WTC11 (cell line): ENCODE results near the gene NXN. TPM values are rescaled to one million over a fixed set of nuclear protein-coding genes. Genes with fewer than 3 reads are reported as not detected.

ENCODE experiments used
- FOXK1 ChIP-seq: sonication (generic); formaldehyde crosslinking; IDR thresholded peaks from 2 replicates; pipeline ENCODE4 v1.8.0; 2022; ENCODE audit warnings: mild to moderate bottlenecking, moderate library complexity, missing genetic modification reagents
- IRF2 ChIP-seq: sonication (generic); formaldehyde crosslinking; IDR thresholded peaks from 2 replicates; pipeline ENCODE4 v1.8.0; 2022; ENCODE audit warnings: low read depth, missing genetic modification reagents, borderline replicate concordance
- KAT7 ChIP-seq: sonication (generic); formaldehyde crosslinking; IDR thresholded peaks from 2 replicates; pipeline ENCODE4 v1.8.1; 2023; ENCODE audit warnings: missing genetic modification reagents, mild to moderate bottlenecking, borderline replicate concordance
- ZBTB21 ChIP-seq: sonication (generic); formaldehyde crosslinking; IDR thresholded peaks from 2 replicates; pipeline ENCODE4 v1.8.1; 2023; ENCODE audit warnings: mild to moderate bottlenecking, missing genetic modification reagents, borderline replicate concordance
- ZNF232 ChIP-seq: sonication (generic); formaldehyde crosslinking; IDR thresholded peaks from 2 replicates; pipeline ENCODE4 v1.8.0; 2022; ENCODE audit warnings: mild to moderate bottlenecking, missing genetic modification reagents
- total RNA-seq: library from RNA; stranded (reverse); gene quantifications from 3 replicates; pipeline ENCODE4 v1.2.3, GENCODE V29; 2021
- TF ChIP-seq, protein P1 (sequence below): sonication (generic); formaldehyde crosslinking; IDR thresholded peaks from 2 replicates; pipeline ENCODE4 v1.8.0; 2023; ENCODE audit warnings: missing genetic modification reagents, mild to moderate bottlenecking, borderline replicate concordance
- TF ChIP-seq, protein P2 (sequence below): fragments of 250-450 bp; sonication (Bioruptor Pico); IDR thresholded peaks from 2 replicates; pipeline ENCODE4 v1.9.0; 2021; ENCODE audit warnings: moderate library complexity, mild to moderate bottlenecking, inconsistent platforms, borderline replicate concordance
- TF ChIP-seq, protein P3 (sequence below): sonication (generic); formaldehyde crosslinking; IDR thresholded peaks from 2 replicates; pipeline ENCODE4 v1.8.1; 2022; ENCODE audit warnings: low read depth, missing genetic modification reagents, borderline replicate concordance
- TF ChIP-seq, protein P4 (sequence below): sonication (generic); formaldehyde crosslinking; conservative IDR thresholded peaks from 2 replicates; pipeline ENCODE4 v1.8.1; 2022; ENCODE audit warnings: mild to moderate bottlenecking, missing genetic modification reagents
- TF ChIP-seq, protein P5 (sequence below): sonication (generic); formaldehyde crosslinking; conservative IDR thresholded peaks from 2 replicates; pipeline ENCODE4 v1.8.1; 2023; ENCODE audit warnings: mild to moderate bottlenecking, low read depth, missing genetic modification reagents, moderate library complexity
- TF ChIP-seq, protein P6 (sequence below): sonication (generic); formaldehyde crosslinking; IDR thresholded peaks from 2 replicates; pipeline ENCODE4 v1.8.0; 2023; ENCODE audit warnings: missing genetic modification reagents
- TF ChIP-seq, protein P7 (sequence below): fragments of 250-450 bp; sonication (Bioruptor Pico); conservative IDR thresholded peaks from 2 replicates; pipeline ENCODE4 v1.9.0; 2021; ENCODE audit warnings: mild to moderate bottlenecking
- TF ChIP-seq, protein P8 (sequence below): fragments of 250-450 bp; sonication (Bioruptor Pico); IDR thresholded peaks from 2 replicates; pipeline ENCODE4 v1.9.0; 2021; ENCODE audit warnings: mild to moderate bottlenecking

The NXN gene
- total RNA-seq, 1 experiment from 2014 or later, result 96.8 TPM

DNA sequence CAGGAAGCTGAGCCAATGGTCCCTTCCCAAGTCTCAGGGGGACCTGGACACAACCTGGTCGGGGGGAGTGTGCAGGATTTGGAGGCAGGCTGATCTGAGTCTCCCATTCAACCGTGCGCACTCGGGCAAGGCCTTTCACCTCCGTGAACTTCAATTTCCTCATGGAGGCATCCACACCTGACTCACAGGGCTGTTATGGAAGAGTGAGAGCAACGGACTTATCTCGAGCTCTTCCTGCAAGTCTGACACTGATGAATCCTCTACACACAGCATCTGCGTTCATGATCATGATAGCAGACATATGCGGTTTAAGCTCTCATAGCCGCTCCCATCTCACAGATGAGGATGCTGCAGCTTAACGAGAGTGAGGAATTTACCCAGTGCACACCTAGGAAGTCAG, 39.0 kb upstream of the NXN start (continued):
- TF ChIP-seq, protein P1, sequence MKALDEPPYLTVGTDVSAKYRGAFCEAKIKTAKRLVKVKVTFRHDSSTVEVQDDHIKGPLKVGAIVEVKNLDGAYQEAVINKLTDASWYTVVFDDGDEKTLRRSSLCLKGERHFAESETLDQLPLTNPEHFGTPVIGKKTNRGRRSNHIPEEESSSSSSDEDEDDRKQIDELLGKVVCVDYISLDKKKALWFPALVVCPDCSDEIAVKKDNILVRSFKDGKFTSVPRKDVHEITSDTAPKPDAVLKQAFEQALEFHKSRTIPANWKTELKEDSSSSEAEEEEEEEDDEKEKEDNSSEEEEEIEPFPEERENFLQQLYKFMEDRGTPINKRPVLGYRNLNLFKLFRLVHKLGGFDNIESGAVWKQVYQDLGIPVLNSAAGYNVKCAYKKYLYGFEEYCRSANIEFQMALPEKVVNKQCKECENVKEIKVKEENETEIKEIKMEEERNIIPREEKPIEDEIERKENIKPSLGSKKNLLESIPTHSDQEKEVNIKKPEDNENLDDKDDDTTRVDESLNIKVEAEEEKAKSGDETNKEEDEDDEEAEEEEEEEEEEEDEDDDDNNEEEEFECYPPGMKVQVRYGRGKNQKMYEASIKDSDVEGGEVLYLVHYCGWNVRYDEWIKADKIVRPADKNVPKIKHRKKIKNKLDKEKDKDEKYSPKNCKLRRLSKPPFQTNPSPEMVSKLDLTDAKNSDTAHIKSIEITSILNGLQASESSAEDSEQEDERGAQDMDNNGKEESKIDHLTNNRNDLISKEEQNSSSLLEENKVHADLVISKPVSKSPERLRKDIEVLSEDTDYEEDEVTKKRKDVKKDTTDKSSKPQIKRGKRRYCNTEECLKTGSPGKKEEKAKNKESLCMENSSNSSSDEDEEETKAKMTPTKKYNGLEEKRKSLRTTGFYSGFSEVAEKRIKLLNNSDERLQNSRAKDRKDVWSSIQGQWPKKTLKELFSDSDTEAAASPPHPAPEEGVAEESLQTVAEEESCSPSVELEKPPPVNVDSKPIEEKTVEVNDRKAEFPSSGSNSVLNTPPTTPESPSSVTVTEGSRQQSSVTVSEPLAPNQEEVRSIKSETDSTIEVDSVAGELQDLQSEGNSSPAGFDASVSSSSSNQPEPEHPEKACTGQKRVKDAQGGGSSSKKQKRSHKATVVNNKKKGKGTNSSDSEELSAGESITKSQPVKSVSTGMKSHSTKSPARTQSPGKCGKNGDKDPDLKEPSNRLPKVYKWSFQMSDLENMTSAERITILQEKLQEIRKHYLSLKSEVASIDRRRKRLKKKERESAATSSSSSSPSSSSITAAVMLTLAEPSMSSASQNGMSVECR (CRISPR knock-in tag), result no peak
- TF ChIP-seq, protein P2, sequence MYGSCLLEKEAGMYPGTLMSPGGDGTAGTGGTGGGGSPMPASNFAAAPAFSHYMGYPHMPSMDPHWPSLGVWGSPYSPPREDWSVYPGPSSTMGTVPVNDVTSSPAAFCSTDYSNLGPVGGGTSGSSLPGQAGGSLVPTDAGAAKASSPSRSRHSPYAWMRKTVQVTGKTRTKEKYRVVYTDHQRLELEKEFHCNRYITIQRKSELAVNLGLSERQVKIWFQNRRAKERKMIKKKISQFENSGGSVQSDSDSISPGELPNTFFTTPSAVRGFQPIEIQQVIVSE, result no peak
- TF ChIP-seq, protein P3, sequence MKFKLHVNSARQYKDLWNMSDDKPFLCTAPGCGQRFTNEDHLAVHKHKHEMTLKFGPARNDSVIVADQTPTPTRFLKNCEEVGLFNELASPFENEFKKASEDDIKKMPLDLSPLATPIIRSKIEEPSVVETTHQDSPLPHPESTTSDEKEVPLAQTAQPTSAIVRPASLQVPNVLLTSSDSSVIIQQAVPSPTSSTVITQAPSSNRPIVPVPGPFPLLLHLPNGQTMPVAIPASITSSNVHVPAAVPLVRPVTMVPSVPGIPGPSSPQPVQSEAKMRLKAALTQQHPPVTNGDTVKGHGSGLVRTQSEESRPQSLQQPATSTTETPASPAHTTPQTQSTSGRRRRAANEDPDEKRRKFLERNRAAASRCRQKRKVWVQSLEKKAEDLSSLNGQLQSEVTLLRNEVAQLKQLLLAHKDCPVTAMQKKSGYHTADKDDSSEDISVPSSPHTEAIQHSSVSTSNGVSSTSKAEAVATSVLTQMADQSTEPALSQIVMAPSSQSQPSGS, result no peak
- TF ChIP-seq, protein P4, sequence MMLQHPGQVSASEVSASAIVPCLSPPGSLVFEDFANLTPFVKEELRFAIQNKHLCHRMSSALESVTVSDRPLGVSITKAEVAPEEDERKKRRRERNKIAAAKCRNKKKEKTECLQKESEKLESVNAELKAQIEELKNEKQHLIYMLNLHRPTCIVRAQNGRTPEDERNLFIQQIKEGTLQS (CRISPR knock-in tag), result no peak
- TF ChIP-seq KAT7 (no peak), ZBTB21 (CRISPR knock-in tag) (no peak), ZNF232 (no peak), FOXK1 (no peak), IRF2 (CRISPR knock-in tag) (no peak)
- TF ChIP-seq, protein P5, sequence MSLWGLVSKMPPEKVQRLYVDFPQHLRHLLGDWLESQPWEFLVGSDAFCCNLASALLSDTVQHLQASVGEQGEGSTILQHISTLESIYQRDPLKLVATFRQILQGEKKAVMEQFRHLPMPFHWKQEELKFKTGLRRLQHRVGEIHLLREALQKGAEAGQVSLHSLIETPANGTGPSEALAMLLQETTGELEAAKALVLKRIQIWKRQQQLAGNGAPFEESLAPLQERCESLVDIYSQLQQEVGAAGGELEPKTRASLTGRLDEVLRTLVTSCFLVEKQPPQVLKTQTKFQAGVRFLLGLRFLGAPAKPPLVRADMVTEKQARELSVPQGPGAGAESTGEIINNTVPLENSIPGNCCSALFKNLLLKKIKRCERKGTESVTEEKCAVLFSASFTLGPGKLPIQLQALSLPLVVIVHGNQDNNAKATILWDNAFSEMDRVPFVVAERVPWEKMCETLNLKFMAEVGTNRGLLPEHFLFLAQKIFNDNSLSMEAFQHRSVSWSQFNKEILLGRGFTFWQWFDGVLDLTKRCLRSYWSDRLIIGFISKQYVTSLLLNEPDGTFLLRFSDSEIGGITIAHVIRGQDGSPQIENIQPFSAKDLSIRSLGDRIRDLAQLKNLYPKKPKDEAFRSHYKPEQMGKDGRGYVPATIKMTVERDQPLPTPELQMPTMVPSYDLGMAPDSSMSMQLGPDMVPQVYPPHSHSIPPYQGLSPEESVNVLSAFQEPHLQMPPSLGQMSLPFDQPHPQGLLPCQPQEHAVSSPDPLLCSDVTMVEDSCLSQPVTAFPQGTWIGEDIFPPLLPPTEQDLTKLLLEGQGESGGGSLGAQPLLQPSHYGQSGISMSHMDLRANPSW (CRISPR knock-in tag), result no peak
- TF ChIP-seq, protein P6, sequence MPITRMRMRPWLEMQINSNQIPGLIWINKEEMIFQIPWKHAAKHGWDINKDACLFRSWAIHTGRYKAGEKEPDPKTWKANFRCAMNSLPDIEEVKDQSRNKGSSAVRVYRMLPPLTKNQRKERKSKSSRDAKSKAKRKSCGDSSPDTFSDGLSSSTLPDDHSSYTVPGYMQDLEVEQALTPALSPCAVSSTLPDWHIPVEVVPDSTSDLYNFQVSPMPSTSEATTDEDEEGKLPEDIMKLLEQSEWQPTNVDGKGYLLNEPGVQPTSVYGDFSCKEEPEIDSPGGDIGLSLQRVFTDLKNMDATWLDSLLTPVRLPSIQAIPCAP (CRISPR knock-in tag), result no peak
- TF ChIP-seq, protein P7, sequence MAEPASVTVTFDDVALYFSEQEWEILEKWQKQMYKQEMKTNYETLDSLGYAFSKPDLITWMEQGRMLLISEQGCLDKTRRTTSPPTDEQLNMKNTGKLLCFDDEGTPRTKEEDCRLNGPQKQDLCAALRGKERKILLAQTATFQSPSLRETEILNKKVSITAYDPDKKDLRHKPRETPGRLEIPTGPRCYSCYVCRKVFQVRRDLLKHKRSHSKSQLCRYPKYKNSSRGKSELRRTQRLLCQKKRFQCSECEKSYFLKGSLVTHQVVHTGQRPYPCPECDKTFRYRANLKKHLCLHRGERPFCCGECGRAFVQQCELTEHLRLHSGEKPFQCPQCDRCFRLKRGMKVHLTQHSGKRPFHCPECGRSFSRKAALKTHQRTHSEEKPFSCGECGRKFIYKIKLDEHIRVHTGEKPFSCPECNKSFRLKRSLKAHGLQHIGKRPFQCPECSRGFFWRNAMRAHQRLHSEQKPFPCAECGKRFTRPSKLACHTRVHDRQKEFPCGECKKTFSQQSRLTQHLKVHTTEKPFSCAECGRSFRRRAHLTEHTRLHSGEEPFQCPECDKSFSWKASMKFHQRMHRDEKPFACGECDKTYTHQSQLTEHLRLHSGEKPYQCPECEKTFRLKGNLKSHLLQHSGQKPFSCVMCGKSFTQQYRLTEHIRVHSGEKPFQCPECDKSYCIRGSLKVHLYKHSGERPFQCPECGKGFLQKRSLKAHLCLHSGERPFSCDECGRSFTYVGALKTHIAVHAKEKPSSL (CRISPR knock-in tag), result no peak
- TF ChIP-seq, protein P8, sequence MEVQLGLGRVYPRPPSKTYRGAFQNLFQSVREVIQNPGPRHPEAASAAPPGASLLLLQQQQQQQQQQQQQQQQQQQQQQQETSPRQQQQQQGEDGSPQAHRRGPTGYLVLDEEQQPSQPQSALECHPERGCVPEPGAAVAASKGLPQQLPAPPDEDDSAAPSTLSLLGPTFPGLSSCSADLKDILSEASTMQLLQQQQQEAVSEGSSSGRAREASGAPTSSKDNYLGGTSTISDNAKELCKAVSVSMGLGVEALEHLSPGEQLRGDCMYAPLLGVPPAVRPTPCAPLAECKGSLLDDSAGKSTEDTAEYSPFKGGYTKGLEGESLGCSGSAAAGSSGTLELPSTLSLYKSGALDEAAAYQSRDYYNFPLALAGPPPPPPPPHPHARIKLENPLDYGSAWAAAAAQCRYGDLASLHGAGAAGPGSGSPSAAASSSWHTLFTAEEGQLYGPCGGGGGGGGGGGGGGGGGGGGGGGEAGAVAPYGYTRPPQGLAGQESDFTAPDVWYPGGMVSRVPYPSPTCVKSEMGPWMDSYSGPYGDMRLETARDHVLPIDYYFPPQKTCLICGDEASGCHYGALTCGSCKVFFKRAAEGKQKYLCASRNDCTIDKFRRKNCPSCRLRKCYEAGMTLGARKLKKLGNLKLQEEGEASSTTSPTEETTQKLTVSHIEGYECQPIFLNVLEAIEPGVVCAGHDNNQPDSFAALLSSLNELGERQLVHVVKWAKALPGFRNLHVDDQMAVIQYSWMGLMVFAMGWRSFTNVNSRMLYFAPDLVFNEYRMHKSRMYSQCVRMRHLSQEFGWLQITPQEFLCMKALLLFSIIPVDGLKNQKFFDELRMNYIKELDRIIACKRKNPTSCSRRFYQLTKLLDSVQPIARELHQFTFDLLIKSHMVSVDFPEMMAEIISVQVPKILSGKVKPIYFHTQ, result no peak
